GM23338 (cell line): Measurements from ENCODE around the gene LRRC38. TPM values are rescaled to one million over a fixed set of nuclear protein-coding genes. Genes with fewer than 3 reads are reported as not detected.

Experiments used
- ATAC-seq: fragments of 200-7000 bp; cut with Tn5 transposase; 3 replicates; pipeline ENCODE4 v1.9.1; 2020
- DNase-seq: peaks from one replicate; pipeline ENCODE4 v3.0.0-alpha.2; 2015; ENCODE audit warnings: low spot score
- H2AFZ ChIP-seq: fragments of 200-600 bp; sonication (generic); 2 replicates; pipeline ENCODE4 v1.8.0; 2016; ENCODE audit warnings: antibody characterized with exemption, mild to moderate bottlenecking, moderate library complexity
- H3F3A ChIP-seq: fragments of 200-600 bp; sonication (generic); replicated peaks from 2 replicates; pipeline ENCODE4 v1.8.0; 2017; ENCODE audit warnings: antibody characterized with exemption, mixed run types, low read depth
- H3K27ac ChIP-seq: fragments of 200-600 bp; sonication (generic); 2 replicates; pipeline ENCODE4 v1.6.1; 2016; ENCODE audit warnings: low read depth
- H3K27me3 ChIP-seq: fragments of 200-600 bp; sonication (generic); 2 replicates; pipeline ENCODE4 v1.8.0; 2016; ENCODE audit warnings: mild to moderate bottlenecking, mixed run types, moderate library complexity; ENCODE audit not compliant: insufficient read depth
- H3K36me3 ChIP-seq: fragments of 200-600 bp; sonication (generic); 2 replicates; pipeline ENCODE4 v1.8.0; 2016; ENCODE audit warnings: mild to moderate bottlenecking; ENCODE audit not compliant: insufficient read depth
- H3K4me1 ChIP-seq: fragments of 200-600 bp; sonication (generic); 2 replicates; pipeline ENCODE4 v1.8.0; 2016; ENCODE audit warnings: mild to moderate bottlenecking, moderate library complexity; ENCODE audit not compliant: insufficient read depth
- H3K4me2 ChIP-seq: fragments of 200-600 bp; sonication (generic); 2 replicates; pipeline ENCODE4 v1.7.1; 2017; ENCODE audit warnings: mixed run types
- H3K4me3 ChIP-seq: fragments of 200-600 bp; sonication (generic); 2 replicates; pipeline ENCODE4 v1.6.1; 2016; ENCODE audit warnings: mixed run types
- H3K79me2 ChIP-seq: fragments of 200-600 bp; sonication (generic); replicated peaks from 2 replicates; pipeline ENCODE4 v1.8.0; 2017; ENCODE audit warnings: mild to moderate bottlenecking; ENCODE audit not compliant: insufficient read depth
- H3K9me2 ChIP-seq: fragments of 200-600 bp; sonication (generic); 2 replicates; pipeline ENCODE4 v1.8.0; 2017; ENCODE audit not compliant: insufficient read depth
- H4K20me1 ChIP-seq: fragments of 200-600 bp; sonication (generic); replicated peaks from 2 replicates; pipeline ENCODE4 v1.8.0; 2017; ENCODE audit warnings: mild to moderate bottlenecking; ENCODE audit not compliant: insufficient read depth
- H3K27ac Mint-ChIP-seq: 2 replicates; pipeline ENCODE4 v1.8.0; 2020; ENCODE audit warnings: inconsistent platforms, mild to moderate bottlenecking, moderate library complexity, mixed read lengths
- H3K27me3 Mint-ChIP-seq: 3 replicates; pipeline ENCODE4 v1.8.0; 2022; ENCODE audit warnings: low read depth, mild to moderate bottlenecking, moderate library complexity, mixed read lengths, inconsistent platforms; ENCODE audit not compliant: insufficient read depth, poor library complexity
- H3K36me3 Mint-ChIP-seq: 3 replicates; pipeline ENCODE4 v1.8.0; 2021; ENCODE audit warnings: low read depth, mild to moderate bottlenecking, inconsistent platforms, moderate library complexity, mixed read lengths
- H3K4me1 Mint-ChIP-seq: 3 replicates; pipeline ENCODE4 v1.8.0; 2020; ENCODE audit warnings: mild to moderate bottlenecking, inconsistent platforms, mixed read lengths
- H3K4me3 Mint-ChIP-seq: 3 replicates; pipeline ENCODE4 v1.8.0; 2021; ENCODE audit warnings: moderate library complexity, mild to moderate bottlenecking, inconsistent platforms, mixed read lengths
- H3K9me3 Mint-ChIP-seq: 3 replicates; pipeline ENCODE4 v1.8.0; 2020; ENCODE audit warnings: moderate library complexity, mild to moderate bottlenecking, inconsistent platforms, mixed read lengths
- CREB1 ChIP-seq: fragments of 250-450 bp; sonication (Bioruptor Pico); IDR thresholded peaks from 2 replicates; pipeline ENCODE4 v1.5.0; 2020; ENCODE audit warnings: low read depth, mild to moderate bottlenecking, moderate library complexity
- CTCF ChIP-seq, 2 experiments: fragments of 200-600 bp in 1 of 2; sonication (generic) in 1 of 2; conservative IDR thresholded peaks; 2 replicates each; pipeline versions ENCODE4 v1.5.1 to v1.6.1; 2016 to 2017; ENCODE audit warnings: antibody characterized with exemption in 2 of 2, low read depth in 2 of 2, mild to moderate bottlenecking in 2 of 2, moderate library complexity in 1 of 2
- ETS1 ChIP-seq: IDR thresholded peaks from 2 replicates; pipeline ENCODE4 v1.6.1; 2016; ENCODE audit warnings: antibody characterized with exemption
- EZH2 ChIP-seq: fragments of 200-600 bp; sonication (generic); IDR thresholded peaks from one replicate; pipeline ENCODE4 v1.8.0; 2017; ENCODE audit warnings: antibody characterized with exemption, mild to moderate bottlenecking, low read depth; ENCODE audit not compliant: unreplicated experiment
- EZH2phosphoT487 ChIP-seq: fragments of 200-600 bp; sonication (generic); IDR thresholded peaks from one replicate; pipeline ENCODE4 v1.8.1; 2018; ENCODE audit warnings: antibody characterized with exemption; ENCODE audit not compliant: unreplicated experiment
- JUNB ChIP-seq: IDR thresholded peaks from one replicate; pipeline ENCODE4 v1.6.1; 2016; ENCODE audit warnings: antibody characterized with exemption; ENCODE audit not compliant: unreplicated experiment
- NANOG ChIP-seq: IDR thresholded peaks from 2 replicates; pipeline ENCODE4 v1.6.1; 2016; ENCODE audit warnings: antibody characterized with exemption, borderline replicate concordance
- POLR2AphosphoS5 ChIP-seq: IDR thresholded peaks from 2 replicates; pipeline ENCODE4 v1.6.1; 2016; ENCODE audit warnings: antibody characterized with exemption, low read depth
- STAT1 ChIP-seq: IDR thresholded peaks from one replicate; pipeline ENCODE4 v1.6.1; 2016; ENCODE audit warnings: antibody characterized with exemption; ENCODE audit not compliant: unreplicated experiment
- ZNF114 ChIP-seq: fragments of 250-450 bp; sonication (Bioruptor Pico); IDR thresholded peaks from 2 replicates; pipeline ENCODE4 v1.5.0; 2020; ENCODE audit warnings: mild to moderate bottlenecking, moderate library complexity
- ZNF331 ChIP-seq: fragments of 250-450 bp; sonication (Bioruptor Pico); IDR thresholded peaks from 2 replicates; pipeline ENCODE4 v1.5.0; 2020; ENCODE audit warnings: low read depth, mild to moderate bottlenecking, moderate library complexity
- ZNF462 ChIP-seq: fragments of 250-450 bp; sonication (Bioruptor Pico); IDR thresholded peaks from 2 replicates; pipeline ENCODE4 v1.5.0; 2020; ENCODE audit warnings: mild to moderate bottlenecking, moderate library complexity
- polyA plus RNA-seq: library from polyadenylated mRNA; unstranded; fragments of >200 nt; fragmentation: Nextera tagmentation; extraction: Ambion mirVana; gene quantifications from 2 replicates; pipeline ENCODE4 v1.2.1, GENCODE V29; 2016
- total RNA-seq: library from RNA; depleted of rRNA; stranded (reverse); fragments of >200 nt; shearing (Covaris generic); gene quantifications from 2 replicates; pipeline ENCODE4 v1.2.3, GENCODE V29; 2014
- TF ChIP-seq, protein P1 (sequence below): IDR thresholded peaks from one replicate; pipeline ENCODE4 v1.6.1; 2018; ENCODE audit warnings: antibody characterized with exemption; ENCODE audit not compliant: unreplicated experiment

The LRRC38 gene
- total and polyA plus RNA-seq, 2 experiments from 2014 or later = 0.17 TPM; not detected in 1

DNA sequence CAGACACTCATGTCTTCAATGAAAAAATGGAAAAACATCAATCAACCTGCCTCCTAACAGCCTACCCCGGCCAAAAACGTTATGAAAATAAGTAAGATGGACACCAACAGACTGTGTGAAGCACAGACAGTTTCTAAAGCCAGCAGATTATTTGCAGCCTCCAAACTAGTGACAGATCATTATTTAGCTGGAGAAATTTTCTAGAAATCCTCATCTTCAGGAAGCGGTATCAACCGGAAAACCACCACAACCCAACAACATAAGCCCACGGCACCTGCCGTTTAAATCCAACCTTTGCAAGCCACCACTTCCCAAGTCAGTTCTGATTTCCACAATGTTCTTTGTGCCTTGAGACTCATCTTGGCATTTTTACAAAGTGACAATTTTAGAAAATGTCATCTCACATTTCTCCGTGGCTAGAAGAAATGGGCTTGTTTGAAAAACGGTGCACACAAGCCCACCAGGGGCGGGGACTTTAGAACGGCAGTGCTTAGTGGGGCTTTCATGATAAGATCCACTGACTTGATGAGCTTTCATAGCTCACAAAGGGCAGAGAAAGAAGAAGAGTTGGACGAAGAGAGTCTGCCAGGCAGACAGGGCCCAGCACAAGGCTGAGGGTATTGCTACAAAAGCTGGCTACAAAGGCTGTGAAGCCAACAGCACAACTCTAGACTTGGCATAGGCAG, 34.5 kb downstream of the LRRC38 start:
- TF ChIP-seq ETS1 (no peak), ZNF462 (no peak), CTCF (conservative IDR thresholded peaks at IDR 0.05; ENCODE audit: low read depth in 2 of 2) (no peak), JUNB (no peak), CREB1 (CRISPR knock-in tag) (no peak), EZH2phosphoT487 (no peak), ZNF114 (CRISPR knock-in tag) (no peak), POLR2AphosphoS5 (no peak), STAT1 (no peak), EZH2 (no peak), NANOG (no peak), ZNF331 (no peak)
- TF ChIP-seq, protein P1, sequence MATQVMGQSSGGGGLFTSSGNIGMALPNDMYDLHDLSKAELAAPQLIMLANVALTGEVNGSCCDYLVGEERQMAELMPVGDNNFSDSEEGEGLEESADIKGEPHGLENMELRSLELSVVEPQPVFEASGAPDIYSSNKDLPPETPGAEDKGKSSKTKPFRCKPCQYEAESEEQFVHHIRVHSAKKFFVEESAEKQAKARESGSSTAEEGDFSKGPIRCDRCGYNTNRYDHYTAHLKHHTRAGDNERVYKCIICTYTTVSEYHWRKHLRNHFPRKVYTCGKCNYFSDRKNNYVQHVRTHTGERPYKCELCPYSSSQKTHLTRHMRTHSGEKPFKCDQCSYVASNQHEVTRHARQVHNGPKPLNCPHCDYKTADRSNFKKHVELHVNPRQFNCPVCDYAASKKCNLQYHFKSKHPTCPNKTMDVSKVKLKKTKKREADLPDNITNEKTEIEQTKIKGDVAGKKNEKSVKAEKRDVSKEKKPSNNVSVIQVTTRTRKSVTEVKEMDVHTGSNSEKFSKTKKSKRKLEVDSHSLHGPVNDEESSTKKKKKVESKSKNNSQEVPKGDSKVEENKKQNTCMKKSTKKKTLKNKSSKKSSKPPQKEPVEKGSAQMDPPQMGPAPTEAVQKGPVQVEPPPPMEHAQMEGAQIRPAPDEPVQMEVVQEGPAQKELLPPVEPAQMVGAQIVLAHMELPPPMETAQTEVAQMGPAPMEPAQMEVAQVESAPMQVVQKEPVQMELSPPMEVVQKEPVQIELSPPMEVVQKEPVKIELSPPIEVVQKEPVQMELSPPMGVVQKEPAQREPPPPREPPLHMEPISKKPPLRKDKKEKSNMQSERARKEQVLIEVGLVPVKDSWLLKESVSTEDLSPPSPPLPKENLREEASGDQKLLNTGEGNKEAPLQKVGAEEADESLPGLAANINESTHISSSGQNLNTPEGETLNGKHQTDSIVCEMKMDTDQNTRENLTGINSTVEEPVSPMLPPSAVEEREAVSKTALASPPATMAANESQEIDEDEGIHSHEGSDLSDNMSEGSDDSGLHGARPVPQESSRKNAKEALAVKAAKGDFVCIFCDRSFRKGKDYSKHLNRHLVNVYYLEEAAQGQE = no peak
- Histone ChIP-seq H3K79me2 (no peaks in the 10 kb centered on the region), H3K27ac (no peak overlapping the region), H3K4me1 (no peaks in the 10 kb centered on the region), H3K4me3 (no peak overlapping the region), H2AFZ (no peak overlapping the region), H3K36me3 (no peaks in the 10 kb centered on the region), H3F3A (no peaks in the 10 kb centered on the region), H4K20me1 (no peaks in the 10 kb centered on the region), H3K9me2 (no peaks in the 10 kb centered on the region), H3K4me2 (no peak overlapping the region), H3K27me3 (no peaks in the 10 kb centered on the region)
- Mint-ChIP-seq H3K9me3 (peaks cover 36% of the 10 kb centered on the region), H3K4me1 (no peaks in the 10 kb centered on the region), H3K4me3 (no peak overlapping the region), H3K36me3 (no peaks in the 10 kb centered on the region), H3K27me3 (peaks cover 4% of the 10 kb centered on the region), H3K27ac (no peak overlapping the region)
- DNase-seq (no peak), ATAC-seq (no peak)
